Right lobe of liver (tissue), 6 donors: Measurements from ENCODE around the gene GRIN2C. TPM values are rescaled to one million over a fixed set of nuclear protein-coding genes. Genes with fewer than 3 reads are reported as not detected.

Experiments used
- ATAC-seq, 4 donors: fragments of 200-7000 bp; cut with Tn5 transposase; one replicate each; pipeline ENCODE4 v1.9.1; 2020; ENCODE audit warnings: mild to moderate bottlenecking in 4 of 4, moderate library complexity in 4 of 4
- DNase-seq, 3 donors: peaks; one replicate each; pipeline ENCODE4 v3.0.0-alpha.2; 2020
- H3K27ac ChIP-seq, 3 donors: fragments of 200-600 bp; one replicate each; pipeline ENCODE4 v1.8.0; 2022
- H3K27me3 ChIP-seq, 2 donors: fragments of 200-600 bp; one replicate each; pipeline ENCODE4 v1.8.0; 2022
- H3K36me3 ChIP-seq, 4 donors: fragments of 200-600 bp; sonication (generic) in 1 of 4; one replicate each; pipeline versions ENCODE4 v1.5.1 to v1.8.0; 2017 to 2022; ENCODE audit warnings: control low read depth in 1 of 4
- H3K4me1 ChIP-seq, 4 donors: fragments of 200-600 bp; sonication (generic) in 1 of 4; one replicate each; pipeline versions ENCODE4 v1.5.1 to v1.8.0; 2017 to 2022; ENCODE audit warnings: control low read depth in 1 of 4
- H3K4me3 ChIP-seq, 3 donors: fragments of 200-600 bp; one replicate each; pipeline ENCODE4 v1.8.0; 2022
- H3K9me3 ChIP-seq, 4 donors: fragments of 200-600 bp; sonication (generic) in 1 of 4; one replicate each; pipeline versions ENCODE4 v1.5.1 to v1.8.0; 2017 to 2022; ENCODE audit warnings: control low read depth in 1 of 4
- POLR2A ChIP-seq: fragments of 450-650 bp; IDR thresholded peaks from one replicate; pipeline ENCODE4 v1.6.1; 2017; ENCODE audit warnings: antibody characterized with exemption, mild to moderate bottlenecking
- WGBS: methylation state at CpG from one replicate; pipeline ENCODE4 v1.1.6; 2018; ENCODE audit warnings: low coverage, low lambda C conversion rate; ENCODE audit not compliant: insufficient coverage; ENCODE audit errors: missing lambda C conversion rate; 5-methylcytosine and 5-hydroxymethylcytosine counted together
- intact Hi-C, 2 donors: fragments of 100-400 bp; cut with DNase I; formaldehyde crosslinking; loops; one replicate each; pipeline versions ENCODE4 v1.11.2 to v1.14.1; 2022
- total RNA-seq, 6 experiments: library from RNA; depleted of rRNA in 2 of 6; stranded (reverse); fragments of >200 nt in 2 of 6; fragmentation: NEBNext Ultra II Directional in 3 of 6; extraction: Animal tissue kit (Norgen Biotek cat#: 25700) in 3 of 6; gene quantifications; one replicate each; pipeline versions ENCODE4 v1.1.0 to v1.2.4, GENCODE V29; 2016 to 2023
- TF ChIP-seq, protein P1 (sequence below), 4 donors: fragments of 200-600 bp in 3 of 4; fragments of 450-650 bp in 1 of 4; IDR thresholded peaks; one replicate each; pipeline versions ENCODE4 v1.5.1 to v1.8.0; 2016 to 2022; ENCODE audit warnings: antibody characterized with exemption in 4 of 4, mild to moderate bottlenecking in 2 of 4
- donor health status: DM: no; HTN: yes; CAD: no.
- donor health status: DM: no; HTN: no; CAD: no.
- donor health status: DM: no; HTN: no; CAD: no.
- donor health status: DM: no; HTN: yes; CAD: no.
- donor health status: DM: no; HTN: yes; CAD: no.

The GRIN2C gene
- total RNA-seq, 6 experiments from 2014 or later = 0.10 to 0.13 TPM; not detected in 4

DNA sequence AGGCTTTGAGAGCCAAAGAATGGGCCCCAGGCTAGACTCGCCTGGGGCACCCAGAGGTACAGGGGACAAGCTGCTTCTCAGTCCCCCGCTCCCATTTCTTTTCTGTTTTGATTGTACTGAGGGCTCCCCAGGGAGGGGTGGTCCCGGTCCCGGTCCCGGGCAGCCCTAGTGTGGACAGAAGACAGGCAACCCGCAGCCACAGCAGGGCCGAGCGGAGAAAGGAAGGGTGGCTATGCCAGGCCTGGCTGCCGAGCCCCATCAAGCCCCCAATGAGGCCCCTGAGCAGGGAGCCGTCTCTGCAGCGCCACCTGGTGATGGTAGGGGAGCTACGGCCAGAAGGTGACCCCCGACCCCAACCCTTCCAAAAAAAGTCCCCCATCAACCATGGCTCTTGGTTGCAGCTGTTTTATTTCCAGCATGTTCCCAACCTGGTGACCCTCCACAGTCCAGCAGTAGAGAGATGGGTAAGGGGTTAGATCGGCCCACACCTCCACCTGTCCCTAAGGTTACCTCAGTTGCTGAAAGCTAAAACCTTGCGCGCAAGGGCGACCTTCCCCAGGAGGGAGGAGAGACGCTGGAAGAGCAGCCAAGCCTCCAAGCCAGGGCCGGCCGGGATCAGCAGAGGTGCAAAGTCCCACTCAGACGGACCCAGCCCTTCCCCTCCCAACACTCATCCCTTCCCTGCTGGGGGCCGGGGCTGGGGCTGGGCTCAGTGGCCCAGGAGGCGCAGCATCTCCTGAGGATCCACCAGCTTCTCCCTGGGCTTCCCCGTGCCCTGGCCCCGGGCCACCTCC lies 2.6 kb upstream of the GRIN2C start:
- Histone ChIP-seq H3K27me3 (peaks cover 4 to 17% of the 10 kb centered on the region in 2 donors), H3K4me3 (no peak overlapping the region), H3K36me3 (no peaks in the 10 kb centered on the region), H3K9me3 (no peaks in the 10 kb centered on the region), H3K27ac (no peak overlapping the region), H3K4me1 (peaks cover 0 to 7% (median 2%) of the 10 kb centered on the region in 4 donors)
- 28% methylated on average over 12 of the region's 25 CpGs for WGBS
- TF ChIP-seq, protein P1, sequence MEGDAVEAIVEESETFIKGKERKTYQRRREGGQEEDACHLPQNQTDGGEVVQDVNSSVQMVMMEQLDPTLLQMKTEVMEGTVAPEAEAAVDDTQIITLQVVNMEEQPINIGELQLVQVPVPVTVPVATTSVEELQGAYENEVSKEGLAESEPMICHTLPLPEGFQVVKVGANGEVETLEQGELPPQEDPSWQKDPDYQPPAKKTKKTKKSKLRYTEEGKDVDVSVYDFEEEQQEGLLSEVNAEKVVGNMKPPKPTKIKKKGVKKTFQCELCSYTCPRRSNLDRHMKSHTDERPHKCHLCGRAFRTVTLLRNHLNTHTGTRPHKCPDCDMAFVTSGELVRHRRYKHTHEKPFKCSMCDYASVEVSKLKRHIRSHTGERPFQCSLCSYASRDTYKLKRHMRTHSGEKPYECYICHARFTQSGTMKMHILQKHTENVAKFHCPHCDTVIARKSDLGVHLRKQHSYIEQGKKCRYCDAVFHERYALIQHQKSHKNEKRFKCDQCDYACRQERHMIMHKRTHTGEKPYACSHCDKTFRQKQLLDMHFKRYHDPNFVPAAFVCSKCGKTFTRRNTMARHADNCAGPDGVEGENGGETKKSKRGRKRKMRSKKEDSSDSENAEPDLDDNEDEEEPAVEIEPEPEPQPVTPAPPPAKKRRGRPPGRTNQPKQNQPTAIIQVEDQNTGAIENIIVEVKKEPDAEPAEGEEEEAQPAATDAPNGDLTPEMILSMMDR (IDR thresholded peaks at IDR 0.05) = peak; percentile 42 to 59 (median 48)
- TF ChIP-seq POLR2A = no peak
- intact Hi-C loops = loop anchor here (5.0 to 10.0 kb wide), 3 partner anchors 75 to 208 kb away; partner anchors contain the start of gene NHERF1 (in 1 of the 2)
- peak; percentile 28 to 56 (median 50) for ATAC-seq
- no peak for DNase-seq

- no peaks in the 10 kb centered on the region for H3K36me3 ChIP-seq
- no peak for ATAC-seq
- no peak overlapping the region for H3K27ac ChIP-seq
- no peak for DNase-seq
- WGBS = no CpG with 5 or more reads among the region's 36 CpGs
- intact Hi-C loops = loop anchor here (5.0 to 10.0 kb wide), 3 partner anchors 74 to 207 kb away; partner anchors contain the start of gene NHERF1 (in 1 of the 2)
- no peak overlapping the region for H3K4me3 ChIP-seq
- no peak for TF ChIP-seq POLR2A
- TF ChIP-seq, protein P1 (IDR thresholded peaks at IDR 0.05) = no peak
- H3K27me3 ChIP-seq = peaks cover 4 to 17% of the 10 kb centered on the region in 2 donors
- H3K4me1 ChIP-seq = peaks cover 0 to 7% (median 2%) of the 10 kb centered on the region in 4 donors
- H3K9me3 ChIP-seq = no peaks in the 10 kb centered on the region
These were observed 2.0 kb upstream of the GRIN2C start for GRCh38 chr17:74861662-74862107.

DNA sequence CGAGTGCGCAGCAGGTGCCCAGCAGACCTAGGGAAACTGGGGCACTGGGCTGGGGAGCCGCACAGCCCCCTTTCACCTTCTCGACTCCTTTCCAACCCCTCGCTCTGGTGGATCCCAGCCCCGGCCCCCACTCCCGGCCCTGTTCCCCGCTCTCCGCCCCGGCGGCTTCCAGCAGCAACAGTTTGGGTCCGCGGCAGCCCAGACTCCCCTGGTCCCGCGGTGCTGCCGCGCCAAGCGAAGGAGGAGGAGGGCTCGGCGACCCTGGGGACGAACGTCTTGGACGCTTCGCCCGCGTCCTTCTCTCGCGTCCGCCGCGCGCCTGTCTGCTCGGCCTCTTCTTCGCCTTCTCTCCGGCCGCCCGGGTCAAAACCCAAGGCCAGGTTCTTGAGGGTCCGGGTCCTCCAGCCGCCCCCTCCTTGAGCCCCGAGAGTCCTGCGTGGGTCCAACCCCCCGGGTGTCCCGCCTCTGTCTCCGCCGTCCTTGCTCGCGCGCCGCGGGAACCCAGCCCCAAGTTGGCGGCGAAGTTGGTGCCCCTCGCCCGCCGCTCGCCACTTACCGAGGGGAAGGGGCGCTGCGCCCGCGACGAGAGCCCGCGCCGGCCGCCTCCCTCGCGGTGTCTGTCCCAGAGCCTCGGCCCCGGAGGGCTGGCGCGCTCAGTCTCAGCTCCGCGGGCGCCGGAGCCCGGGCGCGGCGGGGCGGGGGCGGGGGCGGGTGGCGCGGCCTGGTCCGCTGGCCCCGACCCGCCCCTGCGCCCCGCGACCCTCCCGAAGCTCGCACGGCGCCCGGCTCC lies 1.4 kb upstream of the GRIN2C start:
- no peak overlapping the region for H3K4me3 ChIP-seq
- peaks cover 4 to 17% of the 10 kb centered on the region in 2 donors for H3K27me3 ChIP-seq
- 0% methylated on average over 23 of the region's 96 CpGs for WGBS
- DNase-seq (no peak), ATAC-seq (no peak)
- H3K9me3 ChIP-seq = no peaks in the 10 kb centered on the region
- no peak for TF ChIP-seq POLR2A
- TF ChIP-seq, protein P1 (IDR thresholded peaks at IDR 0.05) = no peak
- H3K36me3 ChIP-seq = no peaks in the 10 kb centered on the region
- H3K27ac ChIP-seq = no peak overlapping the region
- intact Hi-C loops = loop anchor here (5.0 to 10.0 kb wide), 3 partner anchors 74 to 206 kb away; partner anchors contain the start of gene NHERF1 (in 1 of the 2)
- peaks cover 0 to 7% (median 2%) of the 10 kb centered on the region in 4 donors for H3K4me1 ChIP-seq

DNA sequence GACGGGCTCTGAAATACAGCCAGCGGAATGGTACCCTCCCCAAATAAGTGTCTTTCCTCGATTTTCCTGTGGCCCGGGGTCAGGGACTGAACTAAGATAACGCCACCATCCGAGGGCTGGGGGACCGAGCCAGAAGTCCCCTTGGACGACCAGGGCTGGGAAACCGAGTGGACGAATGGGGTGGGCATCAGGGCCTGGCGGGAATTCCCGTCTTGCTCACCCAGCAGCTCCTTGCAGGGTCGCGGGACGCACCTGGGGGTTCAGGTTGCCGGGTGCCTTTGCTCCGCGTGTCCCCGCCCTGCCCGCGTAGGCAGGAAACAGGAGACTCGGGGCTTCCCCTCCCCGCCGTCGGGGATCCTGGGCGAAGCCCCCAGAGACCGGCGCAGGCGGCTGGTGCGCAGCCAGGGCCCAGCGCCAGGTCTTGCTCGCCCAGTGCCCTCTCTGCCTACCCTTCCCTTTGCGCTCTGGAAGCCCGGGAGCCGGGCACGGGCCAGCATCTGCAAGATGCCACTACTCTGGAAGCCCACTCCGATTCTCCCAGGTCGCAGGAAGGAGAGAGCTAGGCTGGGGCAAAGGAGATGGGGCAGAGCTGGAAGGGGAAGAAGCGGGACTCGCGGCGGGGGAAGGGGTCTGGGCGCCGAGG lies 665 bp upstream of the GRIN2C start:
- intact Hi-C loops = loop anchor here (5.0 to 10.0 kb wide), 3 partner anchors 73 to 206 kb away; partner anchors contain the start of gene NHERF1 (in 1 of the 2)
- Histone ChIP-seq H3K9me3 (no peaks in the 10 kb centered on the region), H3K4me1 (peaks cover 0 to 7% (median 2%) of the 10 kb centered on the region in 4 donors), H3K36me3 (no peaks in the 10 kb centered on the region), H3K27ac (no peak overlapping the region), H3K4me3 (no peak overlapping the region), H3K27me3 (peaks cover 4 to 17% of the 10 kb centered on the region in 2 donors)
- 2% methylated on average over 17 of the region's 44 CpGs for WGBS
- TF ChIP-seq, protein P1 (IDR thresholded peaks at IDR 0.05) = no peak
- TF ChIP-seq POLR2A = no peak
- no peak for ATAC-seq
- no peak for DNase-seq
